H1 (cell line): ENCODE data around the gene CCNE1. TPM values are rescaled to one million over a fixed set of nuclear protein-coding genes. Genes with fewer than 3 reads are reported as not detected.

Source experiments
- CTCF ChIA-PET: fragments of 300-600 bp; sonication (Branson Sonifier 250); formaldehyde crosslinking; loops from one replicate; lab custom pipeline; 2021; ENCODE audit not compliant: partially characterized antibody; lab: Charles Lee
- POLR2A ChIA-PET: fragments of 300-600 bp; sonication (Branson Sonifier 250); formaldehyde crosslinking; loops from one replicate; lab custom pipeline; 2021; ENCODE audit warnings: inconsistent platforms; ENCODE audit not compliant: partially characterized antibody; lab: Charles Lee
- DNase-seq, 2 experiments: peaks; one replicate each; pipeline versions ENCODE4 v3.0.0 to v3.0.0-alpha.2; 2010 to 2022; ENCODE audit warnings: low spot score in 2 of 2, low read depth in 1 of 2, mixed read lengths in 1 of 2
- FAIRE-seq: peaks from 2 replicates; lab custom pipeline; 2011; peaks lifted over from hg19 to GRCh38; lab: Jason Lieb, UNC
- H2AFZ ChIP-seq: 2 replicates; pipeline ENCODE4 v1.8.1; 2012; ENCODE audit warnings: low read length, inconsistent platforms
- H2AK5ac ChIP-seq: 2 replicates; pipeline ENCODE4 v1.6.1; 2013; ENCODE audit warnings: low read depth, low read length
- H2BK120ac ChIP-seq: replicated peaks from 2 replicates; pipeline ENCODE3; 2013; ENCODE audit warnings: low read depth, low read length, inconsistent platforms
- H2BK12ac ChIP-seq: 2 replicates; pipeline ENCODE4 v1.6.1; 2013; ENCODE audit warnings: low read depth, low read length
- H2BK15ac ChIP-seq: 2 replicates; pipeline ENCODE4 v1.6.1; 2013; ENCODE audit warnings: low read length
- H2BK20ac ChIP-seq: 2 replicates; pipeline ENCODE4 v1.6.1; 2013; ENCODE audit warnings: low read length
- H2BK5ac ChIP-seq: 2 replicates; pipeline ENCODE4 v1.6.1; 2013; ENCODE audit warnings: low read depth, low read length
- H3K14ac ChIP-seq: 2 replicates; pipeline ENCODE4 v1.6.1; 2013; ENCODE audit warnings: inconsistent platforms; ENCODE audit not compliant: insufficient read length
- H3K18ac ChIP-seq: 2 replicates; pipeline ENCODE4 v1.6.1; 2013; ENCODE audit warnings: low read length; ENCODE audit errors: extremely low read depth
- H3K23ac ChIP-seq: 2 replicates; pipeline ENCODE4 v1.6.1; 2013; ENCODE audit warnings: inconsistent platforms; ENCODE audit not compliant: insufficient read length
- H3K23me2 ChIP-seq: 2 replicates; pipeline ENCODE4 v1.6.1; 2013; ENCODE audit warnings: low read depth, low read length
- H3K27ac ChIP-seq: 2 replicates; pipeline ENCODE4 v1.6.1; 2011; ENCODE audit warnings: low read depth, low read length, inconsistent platforms
- H3K27me3 ChIP-seq, 4 experiments: replicated peaks in 1 of 4; 1 replicate in 1 of 4; 2 replicates in 3 of 4; pipeline versions ENCODE4 v1.6.1 to v1.8.1; 2011 to 2013; ENCODE audit warnings: low read length in 3 of 4, mild to moderate bottlenecking in 3 of 4, inconsistent platforms in 2 of 4, mixed read lengths in 2 of 4, moderate library complexity in 1 of 4; ENCODE audit not compliant: control insufficient read depth in 3 of 4, insufficient read depth in 3 of 4; ENCODE audit errors: extremely low read depth in 1 of 4
- H3K36me3 ChIP-seq, 4 experiments: 2 replicates each; pipeline versions ENCODE4 v1.6.1 to v1.8.1; 2011 to 2013; ENCODE audit warnings: mild to moderate bottlenecking in 4 of 4, low read length in 3 of 4, moderate library complexity in 2 of 4, control low read depth in 1 of 4, inconsistent platforms in 1 of 4; ENCODE audit not compliant: insufficient read depth in 4 of 4, control insufficient read depth in 2 of 4
- H3K4ac ChIP-seq: replicated peaks from 2 replicates; pipeline ENCODE3; 2013; ENCODE audit warnings: low read length, low read depth, mixed read lengths, inconsistent platforms; ENCODE audit not compliant: insufficient read length
- H3K4me1 ChIP-seq, 4 experiments: replicated peaks in 1 of 4; 1 replicate in 1 of 4; 2 replicates in 3 of 4; pipeline versions ENCODE4 v1.6.1 to v1.8.1; 2011 to 2013; ENCODE audit warnings: low read length in 3 of 4, inconsistent platforms in 2 of 4, mixed read lengths in 1 of 4; ENCODE audit not compliant: insufficient read depth in 4 of 4, control insufficient read depth in 3 of 4
- H3K4me2 ChIP-seq, 2 experiments: 2 replicates each; pipeline versions ENCODE4 v1.6.1 to v1.8.1; 2011 to 2013; ENCODE audit warnings: low read depth in 2 of 2, low read length in 2 of 2, control low read depth in 1 of 2, inconsistent platforms in 1 of 2, mild to moderate bottlenecking in 1 of 2; ENCODE audit not compliant: insufficient read depth in 1 of 2
- H3K4me3 ChIP-seq, 4 experiments: fragments of 200-600, 300-600 bp in 1 of 4; sonication (generic), shearing (Covaris generic), sonication (Bioruptor Twin) in 1 of 4; 2 replicates each; pipeline versions ENCODE4 v1.5.1 to v1.8.1; 2011 to 2016; ENCODE audit warnings: low read length in 4 of 4, low read depth in 3 of 4, control low read depth in 2 of 4, inconsistent platforms in 2 of 4, mild to moderate bottlenecking in 2 of 4, mixed read lengths in 1 of 4, moderate library complexity in 1 of 4; ENCODE audit not compliant: insufficient read depth in 2 of 4; ENCODE audit errors: extremely low read depth in 1 of 4
- H3K56ac ChIP-seq: replicated peaks from 2 replicates; pipeline ENCODE3; 2013; ENCODE audit warnings: low read depth, mild to moderate bottlenecking, mixed read lengths, low read length, inconsistent platforms; ENCODE audit not compliant: insufficient read length
- H3K79me1 ChIP-seq: 2 replicates; pipeline ENCODE4 v1.6.1; 2013; ENCODE audit warnings: low read depth, low read length, control low read depth
- H3K79me2 ChIP-seq, 2 experiments: 2 replicates each; pipeline versions ENCODE4 v1.6.1 to v1.8.1; 2012 to 2013; ENCODE audit warnings: low read length in 2 of 2, mild to moderate bottlenecking in 2 of 2, inconsistent platforms in 1 of 2; ENCODE audit not compliant: insufficient read depth in 2 of 2, control insufficient read depth in 1 of 2
- H3K9ac ChIP-seq, 4 experiments: replicated peaks in 1 of 4; 1 replicate in 1 of 4; 2 replicates in 3 of 4; pipeline versions ENCODE4 v1.6.1 to v1.8.1; 2011 to 2013; ENCODE audit warnings: low read depth in 3 of 4, low read length in 3 of 4, control low read depth in 2 of 4, mild to moderate bottlenecking in 2 of 4, moderate library complexity in 2 of 4, inconsistent platforms in 1 of 4; ENCODE audit errors: extremely low read depth in 1 of 4
- H3K9me3 ChIP-seq, 2 experiments: 2 replicates each; pipeline versions ENCODE4 v1.6.1 to v1.8.1; 2012 to 2013; ENCODE audit warnings: mild to moderate bottlenecking in 2 of 2, moderate library complexity in 2 of 2, control low read depth in 1 of 2, inconsistent platforms in 1 of 2, low read depth in 1 of 2, low read length in 1 of 2, mixed read lengths in 1 of 2; ENCODE audit not compliant: insufficient read depth in 2 of 2
- H4K20me1 ChIP-seq, 2 experiments: replicated peaks in 1 of 2; 2 replicates each; pipeline versions ENCODE3 to v1.8.1; 2011 to 2013; ENCODE audit warnings: inconsistent platforms in 2 of 2, low read length in 2 of 2, mild to moderate bottlenecking in 1 of 2; ENCODE audit not compliant: insufficient read depth in 2 of 2, control insufficient read depth in 1 of 2
- H4K5ac ChIP-seq: 2 replicates; pipeline ENCODE4 v1.6.1; 2013; ENCODE audit warnings: low read length, low read depth, mixed read lengths, inconsistent platforms; ENCODE audit not compliant: insufficient read length
- H4K8ac ChIP-seq: 2 replicates; pipeline ENCODE4 v1.8.0; 2013; ENCODE audit warnings: mild to moderate bottlenecking, moderate library complexity, low read length, inconsistent platforms; ENCODE audit not compliant: insufficient read depth; ENCODE audit errors: extremely low read depth
- H4K91ac ChIP-seq: replicated peaks from 2 replicates; pipeline ENCODE3; 2013; ENCODE audit warnings: low read length, mixed read lengths, inconsistent platforms; ENCODE audit not compliant: insufficient read length
- HDAC2 ChIP-seq, 2 experiments: fragments of 300-600 bp in 1 of 2; sonication (generic) in 1 of 2; IDR thresholded peaks; 2 replicates each; pipeline ENCODE4 v1.6.1; 2011 to 2012; ENCODE audit warnings: low read depth in 2 of 2, low read length in 2 of 2, mild to moderate bottlenecking in 2 of 2, moderate library complexity in 2 of 2, borderline replicate concordance in 1 of 2, inconsistent platforms in 1 of 2
- SIX5 ChIP-seq: IDR thresholded peaks from 2 replicates; pipeline ENCODE4 v1.6.1; 2011; ENCODE audit warnings: mild to moderate bottlenecking, low read depth, low read length
- WGBS, 2 experiments: shearing (Covaris generic) in 1 of 2; methylation state at CpG; one replicate each; pipeline versions ENCODE4 v1.1.6 to v1.1.7; 2013 to 2015; ENCODE audit warnings: low lambda C conversion rate in 2 of 2, mixed read lengths in 2 of 2, inconsistent platforms in 1 of 2, low coverage in 1 of 2, missing lambda C conversion rate in 1 of 2; ENCODE audit not compliant: insufficient replicate concordance in 2 of 2, insufficient coverage in 1 of 2, insufficient read length in 1 of 2; ENCODE audit errors: extremely low coverage in 1 of 2, missing lambda C conversion rate in 1 of 2; 5-methylcytosine and 5-hydroxymethylcytosine counted together
- polyA plus RNA-seq, 7 experiments: library from polyadenylated mRNA; depleted of rRNA in 3 of 7; stranded (reverse) in 5 of 7; unstranded in 2 of 7; fragments of >200 nt in 5 of 7; fragments of 200-250 nt in 2 of 7; gene quantifications; 1 replicate in 5 of 7; 2 replicates in 1 of 7; 4 replicates in 1 of 7; pipeline versions ENCODE4 v1.2.1 to v1.2.3, GENCODE V29; 2011 to 2013; ENCODE audit warnings: missing spikeins in 2 of 7, mixed read lengths in 2 of 7
- total RNA-seq: library from RNA; stranded (reverse); fragmentation: NEBNext Ultra II Directional; extraction: Animal tissue kit (Norgen Biotek cat#: 25700); gene quantifications from 2 replicates; pipeline ENCODE4 v1.2.1, GENCODE V29; 2021

The CCNE1 gene
- total and polyA plus RNA-seq, 2 of the 8 experiments (the other 6 are each of a cell fraction or from before 2014, with no cell fraction given) = 43.2 to 44.6 TPM

- Histone ChIP-seq H3K14ac (no peak overlapping the region), H3K18ac (no peak overlapping the region), H3K9ac (no peak overlapping the region), H2BK20ac (no peak overlapping the region), H2BK5ac (no peak overlapping the region), H3K27me3 (no peaks in the 10 kb centered on the region), H3K27ac (no peak overlapping the region), H2AK5ac (no peak overlapping the region), H3K4me2 (no peak overlapping the region), H4K5ac (no peak overlapping the region), H3K23me2 (no peaks in the 10 kb centered on the region), H3K4me1 (peaks cover 0 to under 1% (median 0%) of the 10 kb centered on the region in 4 experiments; a peak in 3 of 7 replicates), H4K91ac (no peak overlapping the region), H3K23ac (no peak overlapping the region), H3K4ac (no peak overlapping the region), H3K56ac (no peak overlapping the region), H3K79me1 (no peaks in the 10 kb centered on the region), H2AFZ (no peak overlapping the region), H3K4me3 (no peak overlapping the region), H3K79me2 (no peaks in the 10 kb centered on the region), H2BK120ac (no peak overlapping the region), H2BK15ac (no peak overlapping the region), H3K36me3 (no peaks in the 10 kb centered on the region), H4K20me1 (peaks cover 0 to 1% of the 10 kb centered on the region in 2 experiments), H4K8ac (no peak overlapping the region), H2BK12ac (no peak overlapping the region), H3K9me3 (no peaks in the 10 kb centered on the region)
- CTCF ChIA-PET = interaction anchor here (0.6 to 9.6 kb wide), 9 partner anchors 8 to 246 kb away, joined by 3 to 103 read pairs (median 4); no protein-coding TSS in a partner anchor
- DNase-seq (no peak), FAIRE-seq (no peak)
- 87% methylated on average over 8 of the region's 8 CpGs; no CpG with 5 or more reads in 1 of the 2 experiments for WGBS, 2 experiments
- POLR2A ChIA-PET = no interaction called here
- TF ChIP-seq SIX5 = no peak
- TF ChIP-seq HDAC2 (IDR thresholded peaks at IDR 0.05; ENCODE audit: borderline replicate concordance in 1 of 2, low read depth in 2 of 2, low read length in 2 of 2) = no peak
Measured at GRCh38 chr19:29769997-29770396, 41.8 kb upstream of the CCNE1 start.
